Activated effector memory CD4-positive, alpha-beta T cell treated with anti-CD3 and anti-CD28 coated beads, Interleukin-2, amount 50 U/mL, for 16 hours (primary cell): ENCODE results near the gene CD40.

Experiments used
- DNase-seq: peaks from one replicate; pipeline ENCODE4 v3.0.0-alpha.2; 2020

Gene CD40

GRCh38 chr20:46151936-46152335, 33.8 kb downstream of the CD40 start:
- DNase-seq, result peak; percentile 69

DNA sequence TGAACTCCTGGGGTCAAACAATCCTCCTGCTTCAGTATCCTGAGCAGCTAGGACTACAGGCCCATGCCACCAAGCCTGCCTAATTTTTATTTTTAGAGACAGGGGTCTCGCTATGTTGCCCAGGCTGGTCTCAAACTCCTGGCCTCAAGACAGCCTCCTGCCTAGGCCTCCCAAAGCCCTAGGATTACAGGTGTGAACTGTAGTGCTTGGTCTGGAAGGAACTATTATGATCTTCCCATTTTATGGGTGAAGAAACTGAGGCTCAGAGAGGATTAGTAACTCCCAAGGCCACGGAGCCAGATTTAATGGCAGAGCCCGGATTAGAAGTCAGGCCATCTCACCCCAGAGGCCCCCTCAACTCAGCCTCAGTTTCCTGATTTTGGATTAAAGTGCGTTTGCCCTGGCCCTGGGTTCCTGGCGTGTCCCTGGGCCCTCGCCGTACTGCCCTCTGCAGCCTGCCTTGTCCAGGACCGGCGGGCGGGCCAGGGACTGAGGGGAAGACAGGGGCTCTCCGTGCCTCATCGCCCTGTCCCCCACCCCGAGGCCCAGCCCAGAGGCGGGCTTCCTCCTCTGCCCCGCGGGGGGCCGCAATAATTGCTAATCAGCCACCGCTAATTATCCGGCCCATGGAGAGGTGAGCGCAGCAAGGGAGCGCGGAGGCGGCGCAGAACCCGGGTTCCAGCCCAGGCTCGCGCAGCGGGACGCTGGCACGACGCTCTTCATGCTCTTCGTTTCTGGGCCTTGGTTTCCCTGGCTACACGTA, 34.9 kb downstream of the CD40 start:
- no peak for DNase-seq

DNA sequence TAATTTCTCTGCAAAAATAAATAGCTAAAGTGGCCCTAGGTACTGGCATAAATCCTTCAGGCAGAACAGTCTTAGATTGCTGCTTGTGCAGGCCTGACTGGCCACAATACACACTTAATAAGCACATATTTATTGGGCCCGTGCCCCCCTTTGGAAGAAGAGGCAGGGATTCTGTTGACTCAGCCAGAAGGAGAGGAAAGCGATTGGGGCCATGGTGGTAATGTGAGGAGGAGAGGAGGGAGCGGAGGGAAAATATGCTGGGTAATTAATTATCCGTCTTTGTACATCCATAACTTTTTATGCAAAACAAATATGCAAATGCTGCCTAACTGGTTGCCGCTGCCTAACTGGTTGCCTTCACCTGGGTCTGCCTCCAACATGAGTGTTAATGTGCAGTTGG, 36.2 kb downstream of the CD40 start:
- no peak for DNase-seq

- DNase-seq, result no peak
Measured at GRCh38 chr20:46154796-46155195, 36.7 kb downstream of the CD40 start.

- no peak for DNase-seq
Measured at GRCh38 chr20:46156065-46156464, 38.0 kb downstream of the CD40 start.

DNA sequence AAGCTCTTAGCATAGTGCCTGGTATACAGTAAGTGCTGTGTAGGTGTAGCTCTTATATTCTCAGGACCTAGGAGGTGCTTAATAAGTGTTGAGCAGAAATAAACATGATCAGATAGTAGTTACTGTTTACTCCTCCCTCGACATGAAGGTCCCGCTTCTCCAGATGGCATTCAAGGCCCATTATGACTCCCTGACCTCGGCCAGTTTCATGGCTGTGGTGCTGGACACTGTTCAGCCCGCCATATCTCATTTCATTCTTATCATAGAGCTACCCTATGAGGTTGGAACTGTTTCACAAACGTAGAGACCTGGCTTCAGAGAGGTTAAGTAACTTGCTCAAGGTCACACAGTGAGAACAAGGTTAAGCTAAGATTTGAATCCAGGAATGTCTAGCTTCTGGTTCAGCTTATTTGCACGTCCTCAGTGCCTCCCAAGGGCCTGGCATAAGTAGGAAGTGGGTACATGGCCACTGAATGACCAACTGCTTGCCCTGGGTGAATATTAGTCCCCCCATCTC, 39.0 kb downstream of the CD40 start:
- DNase-seq, result no peak

DNA sequence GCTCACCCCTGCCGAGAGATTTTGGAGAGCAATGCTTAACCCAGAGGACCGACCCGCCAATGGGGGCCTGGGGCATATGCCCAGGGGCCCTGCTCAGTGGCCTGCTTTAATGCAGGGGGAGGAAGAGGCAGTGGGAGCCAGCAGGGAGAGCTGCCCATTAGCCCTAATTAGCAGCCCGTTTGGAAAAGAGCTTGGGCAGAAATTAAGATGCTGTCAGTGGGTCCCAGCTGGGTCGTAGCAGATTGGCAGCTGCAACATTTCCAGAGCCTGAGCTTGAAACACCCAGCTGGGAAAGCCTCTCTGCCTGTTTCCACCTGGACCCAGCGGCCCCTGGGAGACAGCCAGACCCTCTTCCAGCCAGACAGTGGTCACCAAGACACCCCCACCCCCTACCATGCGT, 39.5 kb downstream of the CD40 start:
- no peak for DNase-seq

DNA sequence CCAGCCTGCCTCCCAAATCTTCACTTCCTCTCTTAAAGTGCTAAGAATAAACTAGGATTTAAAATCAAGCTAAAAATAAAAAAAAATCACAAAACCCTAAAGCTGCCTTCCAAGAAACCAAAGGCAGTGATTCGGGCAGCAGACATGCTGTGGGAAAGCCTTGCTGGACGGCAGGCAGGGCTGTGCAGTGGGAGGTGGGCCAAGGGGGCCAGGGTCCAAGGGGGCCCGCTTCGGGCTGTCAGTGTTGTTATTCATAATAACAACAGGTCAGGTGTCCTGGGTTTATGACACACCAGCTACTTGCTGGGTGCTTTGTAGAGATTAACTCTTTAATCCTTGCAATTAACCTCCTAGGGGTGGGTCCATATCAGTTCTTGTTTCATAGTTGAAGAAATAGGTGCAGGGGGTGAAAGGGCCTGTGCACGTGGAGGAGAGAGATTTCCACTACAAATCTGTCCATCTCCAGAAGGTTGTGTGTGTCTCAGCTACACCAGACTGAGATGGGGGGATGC, 40.4 kb downstream of the CD40 start:
- no peak for DNase-seq

GRCh38 chr20:46159101-46159897, 41.2 kb downstream of the CD40 start:
- no peak for DNase-seq

GRCh38 chr20:46160661-46161060, 42.5 kb downstream of the CD40 start:
- no peak for DNase-seq

- DNase-seq, result no peak
Measured at GRCh38 chr20:46161921-46162320, 43.8 kb downstream of the CD40 start.

DNA sequence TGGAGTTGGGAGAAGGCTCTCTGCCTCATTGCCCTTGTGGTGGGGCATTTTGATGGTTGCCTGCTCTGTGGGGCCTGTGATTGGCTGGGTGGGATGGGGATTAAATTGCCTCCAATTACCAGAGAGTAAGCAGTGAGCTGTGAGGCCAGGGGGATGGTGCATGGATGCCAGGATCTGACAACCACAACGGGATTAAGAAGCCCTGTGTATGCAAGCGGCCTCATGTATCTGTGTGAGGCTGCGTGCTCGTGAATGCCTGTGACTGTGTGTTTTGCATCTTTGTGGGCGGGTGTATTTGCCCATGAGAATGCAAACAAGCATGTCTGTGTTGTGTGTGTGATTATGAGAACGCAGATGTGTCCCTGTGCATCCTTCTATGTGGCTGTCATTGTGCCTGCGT, 46.1 kb downstream of the CD40 start:
- no peak for DNase-seq

- DNase-seq, result no peak
Measured at GRCh38 chr20:46167080-46167479, 49.0 kb downstream of the CD40 start.

DNA sequence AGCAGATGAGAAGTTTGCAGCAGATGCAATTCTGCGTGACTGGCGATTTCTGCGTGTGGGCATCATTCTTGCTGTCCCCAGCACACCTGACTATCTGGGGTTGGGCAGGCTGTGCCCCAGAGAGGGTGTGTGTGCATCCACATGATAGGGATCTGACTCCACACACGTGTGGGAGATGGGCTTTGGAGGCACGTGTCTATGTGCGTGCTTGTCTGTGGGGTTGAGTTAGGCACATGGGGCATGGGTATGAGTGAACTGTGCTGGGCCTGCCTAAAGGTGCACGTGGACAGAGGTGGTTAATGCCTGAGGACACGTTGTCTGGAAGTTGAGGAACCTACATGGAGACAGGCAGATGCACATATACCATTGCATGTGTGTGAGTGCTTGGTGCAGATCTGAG, 50.3 kb downstream of the CD40 start:
- DNase-seq, result no peak

DNA sequence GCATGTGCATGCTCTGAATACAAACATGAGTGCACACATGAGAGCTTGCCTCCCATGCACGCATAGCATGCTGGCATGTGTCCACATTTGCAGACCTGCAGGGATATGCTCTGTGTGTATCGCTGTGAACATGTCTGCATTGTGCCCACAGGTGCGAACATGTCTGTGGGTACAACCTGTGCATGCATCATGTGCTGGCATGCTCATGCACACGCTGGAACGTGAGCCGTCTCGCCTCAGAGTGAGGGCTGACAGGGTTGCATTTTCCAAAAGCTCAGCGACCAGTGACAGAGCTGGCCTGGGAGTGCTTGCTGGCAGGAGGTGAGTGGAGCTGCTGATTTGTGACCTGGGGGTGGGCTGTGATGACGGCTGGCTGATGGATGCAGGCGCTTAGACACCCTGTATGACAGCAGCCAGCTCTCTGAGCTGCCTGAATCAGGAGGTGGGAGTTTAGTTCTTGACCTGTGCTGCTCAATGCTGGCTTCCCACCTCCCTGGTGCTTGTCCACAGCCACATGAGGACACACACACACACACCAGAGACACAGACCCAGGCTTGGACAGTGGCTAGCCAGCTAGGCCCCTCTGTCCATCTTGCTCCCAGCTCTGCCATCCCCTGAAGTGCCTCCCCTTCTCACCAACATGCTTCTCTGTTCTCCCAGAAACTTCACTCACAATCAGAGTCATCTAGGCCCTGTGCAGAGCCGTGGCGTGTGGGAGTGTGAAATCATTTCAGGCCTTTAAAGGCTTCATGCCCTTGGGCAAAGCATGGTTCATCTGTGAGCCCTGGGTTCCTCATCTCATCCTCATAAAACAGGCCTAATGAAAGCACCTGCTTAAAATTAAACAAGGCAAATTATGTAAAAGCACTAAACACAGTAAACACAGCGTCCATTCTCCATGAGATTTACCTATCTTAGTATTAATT, 51.4 kb downstream of the CD40 start:
- no peak for DNase-seq

- DNase-seq, result no peak
Measured at GRCh38 chr20:46171476-46171875, 53.4 kb downstream of the CD40 start.

- no peak for DNase-seq
Measured at GRCh38 chr20:46171909-46172308, 53.8 kb downstream of the CD40 start.

DNA sequence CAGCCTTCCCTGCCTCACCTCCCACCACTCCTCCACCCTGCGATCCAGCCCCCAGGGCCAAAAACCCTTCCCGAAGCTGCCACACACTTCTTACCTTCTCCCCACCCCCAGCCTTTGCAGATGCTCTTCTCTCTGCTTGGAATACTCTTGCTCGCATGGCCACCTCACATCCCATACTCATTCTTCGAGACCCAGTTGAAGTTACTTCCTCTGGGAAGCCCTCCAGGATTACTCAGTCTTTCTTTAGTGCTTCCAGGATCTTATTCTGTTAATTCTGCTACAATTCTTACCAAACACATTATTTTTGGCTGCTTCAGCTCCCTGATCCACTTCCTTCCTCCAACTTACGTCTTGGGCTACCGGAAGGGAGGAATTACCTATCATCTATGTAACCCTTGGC, 54.3 kb downstream of the CD40 start:
- no peak for DNase-seq

DNA sequence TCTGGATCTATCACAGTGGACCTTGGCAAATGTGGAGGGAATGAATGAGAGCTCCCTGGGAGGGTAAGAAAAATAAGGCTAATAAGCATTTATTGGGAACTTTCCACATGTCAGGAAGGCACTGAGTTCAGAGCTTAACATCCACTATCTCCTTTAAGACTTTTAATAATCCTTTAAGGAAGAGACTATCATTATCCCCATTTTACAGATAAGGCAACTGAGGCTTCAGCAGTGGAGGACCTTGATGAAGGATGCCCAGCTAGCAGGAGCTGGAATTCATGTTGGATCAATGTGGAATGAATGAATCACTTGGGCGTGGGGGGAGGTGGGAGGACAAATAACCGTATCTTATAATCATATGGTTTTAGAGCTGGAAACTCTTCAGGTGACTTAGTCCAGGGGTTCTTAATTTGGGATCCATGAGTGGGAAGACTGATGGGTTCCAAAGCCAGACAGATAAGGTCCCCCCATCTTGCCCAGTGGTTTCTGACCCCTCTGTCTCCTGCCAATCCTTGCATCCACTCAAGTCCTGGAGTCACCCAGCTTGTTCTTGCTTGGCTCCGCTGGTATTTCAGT, 54.9 kb downstream of the CD40 start:
- DNase-seq, result no peak

- DNase-seq, result no peak
Measured at GRCh38 chr20:46173652-46174468, 55.7 kb downstream of the CD40 start.

GRCh38 chr20:46174469-46175126, 56.5 kb downstream of the CD40 start:
- DNase-seq, result peak; percentile 90
